Transverse colon (tissue), 3 donors: ENCODE measurements around the gene MS4A4E.

Experiments used
- CTCF ChIP-seq, 5 experiments: fragments of 200-600 bp in 3 of 5; fragments of 450-650 bp in 2 of 5; sonication (generic) in 3 of 5; IDR thresholded peaks; 1 replicate in 2 of 5; 2 replicates in 3 of 5; pipeline ENCODE4 v1.5.1; 2016 to 2017; ENCODE audit warnings: antibody characterized with exemption in 5 of 5, inconsistent platforms in 3 of 5, mild to moderate bottlenecking in 2 of 5, moderate library complexity in 1 of 5
- EP300 ChIP-seq: sonication (generic); formaldehyde crosslinking; IDR thresholded peaks from one replicate; pipeline ENCODE4 v1.6.1; 2017; ENCODE audit warnings: antibody characterized with exemption, low read depth

GRCh38 chr11:60261014-60261413, 18.1 kb upstream of the MS4A4E start:
- TF ChIP-seq CTCF (IDR thresholded peaks at IDR 0.05) (no peak), EP300 (no peak)
